ENCODE results near the gene GLI3.

GLI3 gene

GRCh38 chr7:41998041-41998440 is 239.0 kb downstream of the GLI3 start:
- no peak for DNase-seq (ENCODE audit: low spot score)

GRCh38 chr7:41997151-41997550 is 239.9 kb downstream of the GLI3 start:
- no peak for DNase-seq (ENCODE audit: low spot score)

- DNase-seq (ENCODE audit: low spot score) = no peak
Measured at GRCh38 chr7:41996381-41997035, 240.5 kb downstream of the GLI3 start.

GRCh38 chr7:41995632-41996271 is 241.3 kb downstream of the GLI3 start:
- DNase-seq (ENCODE audit: low spot score) = no peak

GRCh38 chr7:41994746-41995110 is 242.3 kb downstream of the GLI3 start:
- no peak for DNase-seq (ENCODE audit: low spot score)

- DNase-seq (ENCODE audit: low spot score) = no peak
Measured at GRCh38 chr7:41994036-41994745, 242.8 kb downstream of the GLI3 start.

GRCh38 chr7:41992881-41993867 is 243.8 kb downstream of the GLI3 start:
- DNase-seq (ENCODE audit: low spot score) = no peak

- DNase-seq (ENCODE audit: low spot score) = peak; percentile 9
Measured at GRCh38 chr7:41984888-41985287, 252.1 kb downstream of the GLI3 start.

GRCh38 chr7:41981046-41982040 is 255.7 kb downstream of the GLI3 start:
- DNase-seq (ENCODE audit: low spot score) = no peak

- DNase-seq (ENCODE audit: low spot score) = peak; percentile 43
Measured at GRCh38 chr7:41979834-41980307, 257.1 kb downstream of the GLI3 start.

GRCh38 chr7:41978858-41979257 is 258.2 kb downstream of the GLI3 start:
- DNase-seq (ENCODE audit: low spot score) = no peak

GRCh38 chr7:41977661-41978060 is 259.3 kb downstream of the GLI3 start:
- DNase-seq (ENCODE audit: low spot score) = no peak

- peak; percentile 58 for DNase-seq (ENCODE audit: low spot score)
Measured at GRCh38 chr7:41977151-41977651, 259.8 kb downstream of the GLI3 start.

- no peak for DNase-seq (ENCODE audit: low spot score)
Measured at GRCh38 chr7:41976411-41976810, 260.6 kb downstream of the GLI3 start.

GRCh38 chr7:41975849-41976248 is 261.2 kb downstream of the GLI3 start:
- no peak for DNase-seq (ENCODE audit: low spot score)

- DNase-seq (ENCODE audit: low spot score) = no peak
Measured at GRCh38 chr7:41974870-41975557, 262.0 kb downstream of the GLI3 start.

GRCh38 chr7:41973202-41973730 is 263.7 kb downstream of the GLI3 start:
- DNase-seq (ENCODE audit: low spot score) = no peak

GRCh38 chr7:41972776-41973175 is 264.2 kb downstream of the GLI3 start:
- no peak for DNase-seq (ENCODE audit: low spot score)

- no peak for DNase-seq (ENCODE audit: low spot score)
Measured at GRCh38 chr7:41972270-41972669, 264.7 kb downstream of the GLI3 start.

All from SW480 (cell line).